GM21528 (cell line): ENCODE measurements around the gene IGSF21.
"Not testable (repeated sequence)": the region's sequence is repeated elsewhere in the genome, so short reads cannot be mapped to it uniquely, and the experiment has no call there.

ENCODE experiments used
- ATAC-seq: cut with Tn5 transposase; IDR thresholded peaks from one replicate; pipeline ENCODE4 v1.9.1; 2021; ENCODE audit warnings: mild to moderate bottlenecking, moderate library complexity; ENCODE audit not compliant: unreplicated experiment, low FRiP score

IGSF21 gene

GRCh38 chr1:18142969-18143368 lies 35.4 kb downstream of the IGSF21 start:
- no peak for ATAC-seq

GRCh38 chr1:18144062-18144461 lies 36.5 kb downstream of the IGSF21 start:
- no peak for ATAC-seq

DNA sequence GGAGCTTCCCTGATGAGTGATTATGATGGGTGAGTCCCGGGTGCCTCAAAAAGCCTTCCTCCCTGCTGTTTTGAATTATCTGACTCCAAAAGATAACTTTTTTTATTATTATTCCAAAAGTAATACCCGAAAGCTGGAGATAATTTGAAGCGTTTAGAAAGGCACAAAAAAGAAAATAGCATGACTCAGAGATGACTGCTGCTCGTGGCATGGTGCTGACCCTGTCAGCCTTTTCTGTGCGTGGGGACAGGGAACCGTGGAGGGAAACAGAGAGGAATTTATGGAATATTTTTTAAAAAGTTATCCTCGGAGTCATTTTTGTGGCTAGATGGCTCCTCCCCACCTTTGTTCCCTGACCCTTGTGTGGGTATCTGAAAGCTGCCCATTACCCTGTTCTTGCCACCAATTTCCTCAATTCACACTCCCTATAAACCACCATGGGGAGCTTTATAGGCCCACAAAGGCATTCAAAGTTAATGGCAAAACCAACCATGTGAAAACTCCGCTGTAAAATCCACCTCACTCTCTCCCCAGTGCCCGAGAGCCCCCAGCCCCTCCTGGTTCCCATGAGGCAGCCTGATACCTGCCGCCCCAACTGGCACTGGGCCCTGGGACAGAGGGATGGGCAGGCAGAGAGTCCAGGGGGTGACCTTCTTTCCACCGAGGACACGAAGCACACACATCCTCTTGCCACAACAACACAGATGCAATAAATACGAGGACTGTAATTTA lies 37.5 kb downstream of the IGSF21 start:
- ATAC-seq: no peak

GRCh38 chr1:18145851-18146618 lies 38.4 kb downstream of the IGSF21 start:
- no peak for ATAC-seq

GRCh38 chr1:18146886-18147285 lies 39.3 kb downstream of the IGSF21 start:
- no peak for ATAC-seq

GRCh38 chr1:18147672-18148071 lies 40.1 kb downstream of the IGSF21 start:
- no peak for ATAC-seq

DNA sequence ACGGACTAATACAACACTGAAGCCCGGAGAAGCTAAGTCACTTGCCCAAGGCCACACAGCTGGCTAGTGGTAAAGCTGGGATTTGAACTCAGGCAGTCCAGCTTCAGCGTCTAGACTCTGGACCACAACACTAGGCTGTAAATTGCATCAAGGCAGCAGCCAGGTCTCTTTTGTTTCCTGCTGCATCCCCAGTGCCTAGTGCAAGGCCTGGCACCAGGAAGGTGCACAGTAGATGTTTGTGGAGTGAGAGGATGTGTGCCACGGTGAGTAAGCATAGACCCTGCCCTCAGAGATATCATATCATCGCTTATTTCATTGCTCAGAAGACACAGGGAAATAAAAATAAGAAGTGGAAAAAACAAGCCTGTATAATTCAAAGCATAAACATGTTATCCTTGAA lies 40.9 kb downstream of the IGSF21 start:
- no peak for ATAC-seq

GRCh38 chr1:18149027-18149641 lies 41.5 kb downstream of the IGSF21 start:
- no peak for ATAC-seq

DNA sequence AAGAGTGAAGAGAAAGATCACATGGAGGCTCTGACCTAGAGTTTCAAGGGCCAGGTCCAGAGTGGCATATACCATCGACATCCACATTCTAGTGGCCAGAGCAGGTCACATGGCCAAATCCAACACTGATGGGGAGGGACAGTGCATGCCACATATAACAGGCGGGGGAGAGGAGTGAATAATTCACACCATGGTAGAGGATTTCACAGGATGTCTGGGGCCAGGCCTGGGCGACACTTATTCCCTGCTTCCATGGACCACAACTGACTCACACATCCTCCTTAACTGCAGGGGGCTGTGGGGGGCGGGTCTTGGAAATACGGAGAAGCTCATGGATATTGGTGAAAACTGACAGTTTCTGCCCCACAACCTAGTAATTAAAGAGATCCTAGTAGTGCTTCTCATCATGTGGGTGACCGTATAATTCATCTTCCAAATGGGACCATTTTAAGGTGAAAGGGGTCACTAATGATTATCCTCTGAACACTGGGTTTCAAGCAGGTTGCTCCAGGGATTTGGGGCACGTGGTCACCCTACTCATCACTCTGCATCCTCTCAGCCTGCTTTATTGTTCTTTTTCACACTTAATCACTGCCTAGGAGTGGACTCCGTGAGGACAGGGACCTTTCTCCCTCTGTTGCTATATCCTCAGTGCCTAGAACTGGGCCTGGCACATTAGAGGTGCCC lies 44.0 kb downstream of the IGSF21 start:
- ATAC-seq: no peak

DNA sequence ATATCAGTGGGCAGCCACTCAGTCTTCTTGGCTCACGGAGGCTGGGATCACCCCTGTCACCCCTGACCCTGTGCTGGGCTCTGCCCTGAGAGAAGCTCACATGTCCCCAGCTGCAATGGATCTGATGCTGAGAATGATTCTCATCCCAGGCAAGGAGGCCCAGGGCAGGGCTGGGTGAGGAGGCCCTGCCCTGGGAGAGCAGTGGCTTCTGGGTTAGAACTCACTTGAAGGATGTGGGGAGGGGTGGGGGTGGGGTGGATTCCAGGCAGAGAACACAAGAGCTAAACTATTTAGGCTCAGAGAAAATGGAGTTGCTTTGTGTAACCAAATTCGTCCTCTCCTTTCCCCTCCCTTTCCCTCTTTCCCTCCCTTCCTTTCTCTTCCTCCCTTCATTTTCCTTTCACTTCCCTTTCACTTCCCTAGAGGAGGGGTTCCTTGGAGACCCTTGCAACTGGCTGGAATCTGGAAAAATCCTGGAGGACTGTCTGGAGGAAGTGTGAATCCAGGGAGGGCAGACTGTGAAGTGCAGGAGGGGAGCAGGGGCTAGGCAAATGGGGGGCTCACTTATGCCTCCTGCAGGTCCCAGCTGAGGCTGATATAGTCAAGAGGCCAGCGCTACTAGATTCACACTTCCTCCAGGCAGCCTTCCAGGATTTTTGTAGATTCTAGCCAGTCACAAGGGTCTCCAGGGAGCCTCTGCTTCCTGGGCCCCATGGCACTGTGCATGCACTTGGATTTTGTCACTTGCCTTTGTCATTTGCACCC lies 47.0 kb downstream of the IGSF21 start:
- ATAC-seq: no peak

DNA sequence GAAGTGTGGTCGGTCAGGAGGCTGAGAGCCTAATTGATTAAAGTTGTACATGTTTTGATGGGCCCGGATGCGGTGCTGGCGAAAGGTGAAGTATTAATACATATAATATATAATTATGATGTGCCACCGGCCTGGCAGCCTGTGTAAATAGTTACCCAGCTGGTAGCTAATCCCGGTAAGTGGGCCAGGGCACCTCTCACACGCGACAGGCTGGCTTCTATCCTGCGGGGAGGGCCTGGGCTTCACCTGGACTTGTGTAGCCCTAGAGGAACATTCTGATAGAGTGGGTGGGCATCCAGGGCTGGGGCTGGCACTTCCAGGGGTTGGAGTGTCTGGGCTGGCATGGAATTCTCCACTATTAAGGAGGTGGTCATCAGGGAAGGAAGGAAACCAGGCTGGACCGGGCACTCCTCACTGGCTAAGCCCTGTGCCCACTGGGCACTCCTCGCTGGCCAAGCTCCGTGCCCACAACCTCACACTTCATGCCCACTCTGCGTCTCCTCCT lies 48.3 kb downstream of the IGSF21 start:
- ATAC-seq: no peak

- no peak for ATAC-seq
These were observed 49.8 kb downstream of the IGSF21 start for GRCh38 chr1:18157352-18157751.

DNA sequence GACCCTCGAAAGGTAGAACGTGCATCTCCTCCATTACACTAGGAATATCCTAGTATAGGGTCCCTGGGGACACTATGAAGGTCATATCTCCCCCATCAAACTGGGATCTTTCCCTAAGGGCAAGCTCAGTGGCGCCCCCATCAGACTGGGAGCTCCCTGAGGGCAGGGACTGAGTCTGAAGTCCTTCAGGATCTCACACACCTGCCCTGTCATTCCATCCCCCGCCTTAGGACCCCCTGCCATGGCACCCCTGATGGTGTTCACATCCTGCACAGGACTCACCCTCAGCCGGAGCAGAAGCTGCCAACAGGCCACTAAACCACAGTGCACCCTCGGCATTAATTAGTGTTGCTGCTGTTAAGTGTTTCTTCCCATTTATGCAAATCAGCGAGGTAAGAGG lies 50.4 kb downstream of the IGSF21 start:
- no peak for ATAC-seq

- no peak for ATAC-seq
These were observed 51.1 kb downstream of the IGSF21 start for GRCh38 chr1:18158714-18159113.

DNA sequence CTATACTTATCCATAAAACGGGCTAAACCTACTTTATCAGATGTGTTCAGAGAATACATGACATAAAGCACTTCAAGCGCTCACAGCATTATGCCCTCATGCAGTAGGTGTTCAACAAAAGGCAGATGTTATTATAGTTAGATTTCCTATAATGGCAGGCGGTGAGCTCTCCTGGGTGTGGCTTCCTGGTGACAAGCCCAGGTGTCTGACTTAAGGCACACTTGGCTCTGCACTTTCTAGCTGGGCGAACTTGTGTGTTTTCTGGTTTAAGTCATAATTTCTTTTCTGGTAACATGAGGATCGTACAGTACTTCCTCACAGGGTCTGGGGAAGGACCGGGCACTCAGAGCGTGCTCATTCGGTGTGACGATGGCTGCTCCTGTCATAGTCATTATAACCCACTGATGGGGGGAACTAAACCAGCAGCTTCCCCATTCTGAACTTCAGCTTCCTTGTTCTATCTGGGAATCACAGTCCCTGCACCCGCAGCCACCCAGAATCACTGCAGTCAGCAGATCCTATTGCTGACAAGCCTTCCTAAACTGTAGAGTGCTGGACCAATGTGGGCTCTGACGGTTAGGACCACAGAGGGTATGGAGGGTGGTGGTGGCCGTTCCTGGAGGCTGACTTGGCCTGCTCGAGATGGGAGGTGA lies 52.8 kb downstream of the IGSF21 start:
- no peak for ATAC-seq

- no peak for ATAC-seq
These were observed 54.1 kb downstream of the IGSF21 start for GRCh38 chr1:18161690-18162089.

- ATAC-seq: not testable (repeated sequence)
These were observed 58.0 kb downstream of the IGSF21 start for GRCh38 chr1:18165640-18166039.

DNA sequence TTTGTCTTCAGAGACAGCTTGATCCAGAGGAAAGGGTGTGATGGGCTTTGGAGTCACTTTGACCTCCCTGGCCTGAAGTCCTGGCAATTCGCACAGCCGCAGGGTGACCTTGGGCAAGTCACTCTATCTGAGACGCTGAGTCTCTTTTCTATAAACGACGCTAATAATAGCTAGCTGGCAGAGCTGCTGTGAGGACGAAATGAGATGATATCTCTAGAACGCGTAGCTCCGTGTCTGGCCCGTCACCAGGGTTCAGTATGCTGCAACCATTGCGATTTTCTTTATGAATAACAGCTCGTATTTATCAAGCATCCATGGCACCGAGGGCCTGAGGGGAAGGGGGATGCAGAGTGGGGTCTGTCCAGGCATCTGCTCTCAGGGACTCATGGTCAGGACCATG lies 58.7 kb downstream of the IGSF21 start:
- ATAC-seq: no peak

- ATAC-seq: no peak
These were observed 59.3 kb downstream of the IGSF21 start for GRCh38 chr1:18166929-18167328.

GRCh38 chr1:18170444-18170843 lies 62.8 kb downstream of the IGSF21 start:
- no peak for ATAC-seq
